Body of pancreas (tissue), 4 donors: ENCODE measurements around the gene OOSP4A.

ENCODE experiments used
- CTCF ChIP-seq, 7 experiments: fragments of 450-650 bp in 4 of 7; fragments of 200-600 bp in 3 of 7; sonication (generic) in 3 of 7; IDR thresholded peaks; one replicate each; pipeline ENCODE4 v1.5.1; 2016 to 2019; ENCODE audit warnings: antibody characterized with exemption in 7 of 7
- POLR2A ChIP-seq, 3 donors: fragments of 450-650 bp; IDR thresholded peaks; one replicate each; pipeline ENCODE4 v1.6.1; 2016; ENCODE audit warnings: antibody characterized with exemption in 3 of 3, mild to moderate bottlenecking in 2 of 3

- TF ChIP-seq POLR2A (IDR thresholded peaks at IDR 0.05) (no peak), CTCF (IDR thresholded peaks at IDR 0.05) (no peak)
Measured at GRCh38 chr11:59962107-59962482, 1.7 kb upstream of the OOSP4A start.
